Natural killer cell (primary cell): ENCODE results near the gene KRTCAP2. TPM values are rescaled to one million over a fixed set of nuclear protein-coding genes. Genes with fewer than 3 reads are reported as not detected.

ENCODE experiments used
- ATAC-seq, 3 donors: fragments of 150-1000 bp in 2 of 3; fragments of 200-7000 bp in 1 of 3; cut with Tn5 transposase; 1 replicate in 1 of 3; 2 replicates in 2 of 3; pipeline ENCODE4 v1.10.0; 2021; ENCODE audit warnings: mild to moderate bottlenecking in 2 of 3, moderate library complexity in 2 of 3
- DNase-seq, 2 donors: peaks; one replicate each; pipeline versions ENCODE4 v3.0.0 to v3.0.0-alpha.2; 2013 to 2021; ENCODE audit warnings: mixed read lengths in 1 of 2
- H3K27ac ChIP-seq: one replicate; pipeline ENCODE4 v1.5.1; 2013; ENCODE audit warnings: mild to moderate bottlenecking, low read length
- H3K27me3 ChIP-seq: one replicate; pipeline ENCODE4 v1.6.1; 2013; ENCODE audit warnings: low read length; ENCODE audit not compliant: control insufficient read depth, insufficient read depth
- H3K36me3 ChIP-seq: one replicate; pipeline ENCODE4 v1.6.1; 2013; ENCODE audit warnings: low read length; ENCODE audit not compliant: control insufficient read depth, insufficient read depth
- H3K4me1 ChIP-seq: one replicate; pipeline ENCODE4 v1.6.1; 2013; ENCODE audit warnings: low read length; ENCODE audit not compliant: control insufficient read depth, insufficient read depth
- H3K4me3 ChIP-seq: one replicate; pipeline ENCODE4 v1.5.1; 2013; ENCODE audit warnings: low read length
- H3K9me3 ChIP-seq: one replicate; pipeline ENCODE4 v1.6.1; 2013; ENCODE audit warnings: low read length; ENCODE audit not compliant: control insufficient read depth, insufficient read depth
- H3K27ac Mint-ChIP-seq, 2 donors: one replicate each; pipeline ENCODE4 v1.8.0; 2022; ENCODE audit warnings: mild to moderate bottlenecking in 2 of 2, mixed read lengths in 2 of 2, moderate library complexity in 1 of 2
- H3K27me3 Mint-ChIP-seq, 2 donors: one replicate each; pipeline ENCODE4 v1.8.0; 2022; ENCODE audit warnings: low read depth in 2 of 2, mixed read lengths in 2 of 2
- H3K36me3 Mint-ChIP-seq: one replicate; pipeline ENCODE4 v1.8.0; 2022; ENCODE audit warnings: mixed read lengths
- H3K4me1 Mint-ChIP-seq, 2 donors: one replicate each; pipeline ENCODE4 v1.8.0; 2022; ENCODE audit warnings: mixed read lengths in 2 of 2
- H3K4me3 Mint-ChIP-seq: one replicate; pipeline ENCODE4 v1.8.0; 2022; ENCODE audit warnings: mild to moderate bottlenecking, moderate library complexity, mixed read lengths
- H3K9me3 Mint-ChIP-seq, 2 donors: one replicate each; pipeline ENCODE4 v1.8.0; 2022; ENCODE audit warnings: mixed read lengths in 2 of 2
- CTCF ChIP-seq: fragments of 200-600 bp; IDR thresholded peaks from one replicate; pipeline ENCODE4 v1.8.0; 2022; ENCODE audit warnings: antibody characterized with exemption
- WGBS: methylation state at CpG from one replicate; pipeline ENCODE4 v1.1.7; 2013; ENCODE audit warnings: missing lambda C conversion rate; ENCODE audit not compliant: insufficient coverage; 5-methylcytosine and 5-hydroxymethylcytosine counted together
- intact Hi-C: fragments of 100-400 bp; cut with micrococcal nuclease; formaldehyde crosslinking; loops from one replicate; pipeline ENCODE4 v1.14.2; 2022
- total RNA-seq, 4 donors: library from RNA; stranded (reverse); fragments of 120-200 nt in 1 of 4; gene quantifications; one replicate each; pipeline versions ENCODE4 v1.2.3 to v1.2.4, GENCODE V29; 2013 to 2022

The KRTCAP2 gene
- total RNA-seq, 3 donors from 2014 or later (not counting 1 experiment from before 2014, with no cell fraction given): 95.3 to 113 (median 104) TPM

GRCh38 chr1:155188268-155188667 is 15.2 kb upstream of the KRTCAP2 start:
- peaks cover 31% of the 10 kb centered on the region for H3K4me1 ChIP-seq
- no peaks in the 10 kb centered on the region for H3K36me3 ChIP-seq
- H3K27ac ChIP-seq: no peak overlapping the region
- Mint-ChIP-seq H3K27me3 (peaks cover 0 to under 1% of the 10 kb centered on the region in 2 donors), H3K4me3 (peak overlapping the region; percentile 57), H3K27ac (peak overlapping the region in 1 of 2 donors; percentile 21), H3K4me1 (peaks cover 6 to 19% of the 10 kb centered on the region in 2 donors), H3K36me3 (no peaks in the 10 kb centered on the region), H3K9me3 (no peaks in the 10 kb centered on the region)
- no peak overlapping the region for H3K4me3 ChIP-seq
- H3K27me3 ChIP-seq: no peaks in the 10 kb centered on the region
- 96% methylated on average over 14 of the region's 14 CpGs for WGBS
- no peak for TF ChIP-seq CTCF
- no peaks in the 10 kb centered on the region for H3K9me3 ChIP-seq
- DNase-seq (no peak), ATAC-seq (no peak)
- intact Hi-C loops: no loop called here

GRCh38 chr1:155187456-155187891 is 14.4 kb upstream of the KRTCAP2 start:
- peaks cover 6 to 12% of the 10 kb centered on the region in 2 donors for H3K4me1 Mint-ChIP-seq
- intact Hi-C loops: no loop called here
- Histone ChIP-seq H3K4me1 (peaks cover 23% of the 10 kb centered on the region), H3K9me3 (no peaks in the 10 kb centered on the region), H3K27ac (no peak overlapping the region), H3K27me3 (no peaks in the 10 kb centered on the region), H3K4me3 (no peak overlapping the region), H3K36me3 (no peaks in the 10 kb centered on the region)
- DNase-seq: no peak
- H3K36me3 Mint-ChIP-seq: no peaks in the 10 kb centered on the region
- TF ChIP-seq CTCF: no peak
- H3K9me3 Mint-ChIP-seq: no peaks in the 10 kb centered on the region
- WGBS: 85% methylated on average over 16 of the region's 16 CpGs
- no peak overlapping the region for H3K27ac Mint-ChIP-seq
- no peaks in the 10 kb centered on the region for H3K27me3 Mint-ChIP-seq
- no peak for ATAC-seq
- H3K4me3 Mint-ChIP-seq: no peak overlapping the region

GRCh38 chr1:155186794-155187455 is 13.8 kb upstream of the KRTCAP2 start:
- no peaks in the 10 kb centered on the region for H3K36me3 ChIP-seq
- Mint-ChIP-seq H3K4me3 (no peak overlapping the region), H3K9me3 (no peaks in the 10 kb centered on the region), H3K36me3 (no peaks in the 10 kb centered on the region), H3K27ac (no peak overlapping the region), H3K4me1 (peaks cover 6 to 7% of the 10 kb centered on the region in 2 donors), H3K27me3 (no peaks in the 10 kb centered on the region)
- no peak overlapping the region for H3K27ac ChIP-seq
- H3K4me3 ChIP-seq: no peak overlapping the region
- no peaks in the 10 kb centered on the region for H3K27me3 ChIP-seq
- ATAC-seq (no peak), DNase-seq (no peak)
- whole genome bisulfite sequencing: 87% methylated on average over 14 of the region's 14 CpGs
- intact Hi-C loops: no loop called here
- peaks cover 18% of the 10 kb centered on the region for H3K4me1 ChIP-seq
- H3K9me3 ChIP-seq: no peaks in the 10 kb centered on the region
- no peak for TF ChIP-seq CTCF
